Glutamatergic neuron (in vitro differentiated cells): ENCODE results near the gene SNX5. TPM values are rescaled to one million over a fixed set of nuclear protein-coding genes. Genes with fewer than 3 reads are reported as not detected.

ENCODE experiments used
- DNase-seq: peaks from one replicate; pipeline ENCODE4 v3.0.0; 2022
- H3K27ac Mint-ChIP-seq: one replicate; pipeline ENCODE4 v1.8.0; 2020; ENCODE audit warnings: mild to moderate bottlenecking, mixed read lengths, inconsistent platforms; ENCODE audit not compliant: unreplicated experiment
- H3K27me3 Mint-ChIP-seq: one replicate; pipeline ENCODE4 v1.8.0; 2020; ENCODE audit warnings: mild to moderate bottlenecking, moderate library complexity, mixed read lengths, inconsistent platforms; ENCODE audit not compliant: unreplicated experiment
- H3K36me3 Mint-ChIP-seq: one replicate; pipeline ENCODE4 v1.8.0; 2020; ENCODE audit warnings: mild to moderate bottlenecking, mixed read lengths, inconsistent platforms; ENCODE audit not compliant: unreplicated experiment
- H3K4me1 Mint-ChIP-seq: one replicate; pipeline ENCODE4 v1.8.0; 2020; ENCODE audit warnings: mild to moderate bottlenecking, low read depth, mixed read lengths, inconsistent platforms; ENCODE audit not compliant: unreplicated experiment
- H3K4me3 Mint-ChIP-seq: one replicate; pipeline ENCODE4 v1.8.0; 2020; ENCODE audit warnings: mild to moderate bottlenecking, mixed read lengths, inconsistent platforms; ENCODE audit not compliant: unreplicated experiment
- H3K9me3 Mint-ChIP-seq: one replicate; pipeline ENCODE4 v1.8.0; 2020; ENCODE audit warnings: mild to moderate bottlenecking, moderate library complexity, mixed read lengths, inconsistent platforms; ENCODE audit not compliant: unreplicated experiment
- total RNA-seq: library from RNA; stranded (reverse); fragmentation: NEBNext Ultra II Directional; extraction: Animal tissue kit (Norgen Biotek cat#: 25700); gene quantifications from one replicate; pipeline ENCODE4 v1.2.1, GENCODE V29; 2021; ENCODE audit not compliant: unreplicated experiment
- TF ChIP-seq, protein P1 (sequence below): fragments of 200-600 bp; sonication (generic); IDR thresholded peaks from one replicate; pipeline ENCODE4 v1.5.0; 2021; ENCODE audit not compliant: partially characterized antibody, unreplicated experiment

SNX5 gene
- total RNA-seq, 1 donor from 2014 or later = 43.2 TPM

- no peak overlapping the region for H3K27ac Mint-ChIP-seq
- DNase-seq = no peak
- no peaks in the 10 kb centered on the region for H3K36me3 Mint-ChIP-seq
- TF ChIP-seq, protein P1, sequence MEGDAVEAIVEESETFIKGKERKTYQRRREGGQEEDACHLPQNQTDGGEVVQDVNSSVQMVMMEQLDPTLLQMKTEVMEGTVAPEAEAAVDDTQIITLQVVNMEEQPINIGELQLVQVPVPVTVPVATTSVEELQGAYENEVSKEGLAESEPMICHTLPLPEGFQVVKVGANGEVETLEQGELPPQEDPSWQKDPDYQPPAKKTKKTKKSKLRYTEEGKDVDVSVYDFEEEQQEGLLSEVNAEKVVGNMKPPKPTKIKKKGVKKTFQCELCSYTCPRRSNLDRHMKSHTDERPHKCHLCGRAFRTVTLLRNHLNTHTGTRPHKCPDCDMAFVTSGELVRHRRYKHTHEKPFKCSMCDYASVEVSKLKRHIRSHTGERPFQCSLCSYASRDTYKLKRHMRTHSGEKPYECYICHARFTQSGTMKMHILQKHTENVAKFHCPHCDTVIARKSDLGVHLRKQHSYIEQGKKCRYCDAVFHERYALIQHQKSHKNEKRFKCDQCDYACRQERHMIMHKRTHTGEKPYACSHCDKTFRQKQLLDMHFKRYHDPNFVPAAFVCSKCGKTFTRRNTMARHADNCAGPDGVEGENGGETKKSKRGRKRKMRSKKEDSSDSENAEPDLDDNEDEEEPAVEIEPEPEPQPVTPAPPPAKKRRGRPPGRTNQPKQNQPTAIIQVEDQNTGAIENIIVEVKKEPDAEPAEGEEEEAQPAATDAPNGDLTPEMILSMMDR = no peak
- H3K4me3 Mint-ChIP-seq = no peak overlapping the region
- no peaks in the 10 kb centered on the region for H3K4me1 Mint-ChIP-seq
- H3K9me3 Mint-ChIP-seq = no peaks in the 10 kb centered on the region
- no peaks in the 10 kb centered on the region for H3K27me3 Mint-ChIP-seq
Measured at GRCh38 chr20:17987988-17988387, 19.4 kb upstream of the SNX5 start.

DNA sequence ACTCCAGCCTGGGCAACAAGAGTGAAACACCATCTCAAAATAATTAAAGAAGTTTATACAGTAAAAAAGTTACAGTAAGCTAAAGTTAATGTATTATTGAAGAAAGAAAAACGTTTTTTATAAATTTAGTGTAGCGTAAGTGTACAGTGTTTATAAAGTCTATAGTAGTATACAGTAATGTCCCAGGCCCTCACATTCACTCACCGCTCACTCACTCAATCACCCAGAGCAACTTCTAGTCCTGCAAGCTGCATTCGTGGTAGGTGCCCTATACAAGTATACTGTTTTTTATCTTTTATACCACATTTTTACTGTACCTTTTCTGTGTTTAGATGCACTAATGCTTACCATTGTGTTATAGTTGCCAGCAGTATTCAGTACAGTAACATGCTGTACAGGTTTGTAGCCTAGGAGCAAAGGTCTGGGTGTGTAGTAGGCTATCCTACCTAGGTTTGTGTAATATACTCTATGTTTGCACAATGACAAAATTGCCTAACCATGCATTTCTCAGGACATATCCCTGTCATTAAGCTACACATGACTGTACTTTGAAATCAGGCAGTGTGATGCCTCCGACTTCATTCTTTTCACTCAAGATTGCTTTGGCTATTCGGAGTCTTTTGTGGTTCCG is 16.9 kb upstream of the SNX5 start:
- H3K4me3 Mint-ChIP-seq = no peak overlapping the region
- no peaks in the 10 kb centered on the region for H3K27me3 Mint-ChIP-seq
- H3K9me3 Mint-ChIP-seq = no peaks in the 10 kb centered on the region
- no peak overlapping the region for H3K27ac Mint-ChIP-seq
- H3K4me1 Mint-ChIP-seq = no peaks in the 10 kb centered on the region
- H3K36me3 Mint-ChIP-seq = no peaks in the 10 kb centered on the region
- DNase-seq = no peak
- TF ChIP-seq, protein P1 = no peak

- no peak overlapping the region for H3K4me3 Mint-ChIP-seq
- H3K9me3 Mint-ChIP-seq = no peaks in the 10 kb centered on the region
- no peak for DNase-seq
- TF ChIP-seq, protein P1 = no peak
- no peak overlapping the region for H3K27ac Mint-ChIP-seq
- H3K36me3 Mint-ChIP-seq = no peaks in the 10 kb centered on the region
- no peaks in the 10 kb centered on the region for H3K27me3 Mint-ChIP-seq
- H3K4me1 Mint-ChIP-seq = peaks cover 7% of the 10 kb centered on the region
Measured at GRCh38 chr20:17976305-17976704, 7.7 kb upstream of the SNX5 start.

GRCh38 chr20:17972121-17972520 is 3.5 kb upstream of the SNX5 start:
- Mint-ChIP-seq H3K4me3 (no peak overlapping the region), H3K27ac (no peak overlapping the region), H3K36me3 (no peaks in the 10 kb centered on the region), H3K27me3 (peaks cover 12% of the 10 kb centered on the region), H3K4me1 (peaks cover 16% of the 10 kb centered on the region), H3K9me3 (peaks cover 12% of the 10 kb centered on the region)
- TF ChIP-seq, protein P1 = no peak
- DNase-seq = no peak

DNA sequence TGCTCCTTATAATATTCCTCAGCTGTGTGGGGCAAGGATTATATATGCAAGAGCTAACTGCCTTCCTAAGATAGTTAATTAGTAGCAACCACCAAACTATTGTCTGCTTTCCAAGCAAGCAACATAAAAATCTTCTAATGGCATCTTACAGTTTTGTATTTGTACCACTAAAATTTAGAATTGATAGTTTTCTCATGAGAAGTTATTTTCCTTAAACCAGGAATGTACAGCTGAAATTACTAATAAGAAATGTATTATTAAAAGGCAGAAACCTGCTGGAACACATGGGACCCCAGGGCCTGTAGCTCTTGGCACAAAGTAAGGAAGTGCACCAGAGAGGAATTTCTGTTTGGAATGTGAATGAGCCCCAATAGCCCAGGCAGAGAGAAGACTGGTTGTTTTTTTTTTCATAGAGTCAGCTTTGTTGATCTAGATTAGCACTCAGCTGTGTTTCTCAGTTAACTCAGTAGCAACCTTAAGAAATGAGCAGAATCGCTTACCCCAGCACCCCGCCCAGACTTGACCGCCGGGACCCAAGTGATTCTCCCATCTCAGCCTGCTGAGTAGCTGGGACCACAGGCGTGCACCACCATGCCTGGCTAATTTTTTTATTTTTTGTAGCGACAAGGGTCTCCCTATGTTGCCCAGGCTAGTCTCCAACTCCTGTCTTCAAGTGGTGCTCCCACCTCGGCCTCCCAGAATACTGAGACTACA is 2.9 kb upstream of the SNX5 start:
- Mint-ChIP-seq H3K4me1 (peaks cover 22% of the 10 kb centered on the region), H3K27me3 (peaks cover 12% of the 10 kb centered on the region), H3K27ac (peak overlapping the region; percentile 43), H3K36me3 (no peaks in the 10 kb centered on the region), H3K4me3 (peak overlapping the region; percentile 39), H3K9me3 (peaks cover 12% of the 10 kb centered on the region)
- no peak for DNase-seq
- TF ChIP-seq, protein P1 = no peak
